GM12872 (cell line): ENCODE data around the gene AKR1B15.

Experiments
- TF ChIP-seq, protein P1 (sequence below): IDR thresholded peaks from 3 replicates; pipeline ENCODE4 v1.5.1; 2011; ENCODE audit warnings: low read depth, mild to moderate bottlenecking, low read length, moderate library complexity; ENCODE audit not compliant: insufficient read depth

The AKR1B15 gene

DNA sequence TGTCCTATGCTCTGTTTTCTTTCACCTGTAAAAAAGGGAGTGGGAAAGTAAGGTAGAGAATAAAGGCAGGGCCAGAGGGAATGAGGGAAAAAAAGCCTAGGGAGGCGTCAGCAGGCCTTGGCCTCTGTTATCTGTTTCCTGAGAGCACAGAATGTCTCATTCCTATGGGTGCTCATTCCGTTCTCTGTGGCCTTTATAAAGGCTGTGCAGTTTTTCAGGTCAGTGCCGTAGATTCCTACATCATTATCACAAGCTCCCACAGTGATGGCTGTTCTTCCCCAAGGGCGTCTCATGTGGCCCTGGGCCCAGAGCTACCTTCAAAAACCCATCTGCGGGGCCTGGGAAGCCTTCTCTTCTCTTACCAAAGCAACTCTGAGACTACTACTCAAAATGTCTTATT, 38.3 kb upstream of the AKR1B15 start:
- TF ChIP-seq, protein P1, sequence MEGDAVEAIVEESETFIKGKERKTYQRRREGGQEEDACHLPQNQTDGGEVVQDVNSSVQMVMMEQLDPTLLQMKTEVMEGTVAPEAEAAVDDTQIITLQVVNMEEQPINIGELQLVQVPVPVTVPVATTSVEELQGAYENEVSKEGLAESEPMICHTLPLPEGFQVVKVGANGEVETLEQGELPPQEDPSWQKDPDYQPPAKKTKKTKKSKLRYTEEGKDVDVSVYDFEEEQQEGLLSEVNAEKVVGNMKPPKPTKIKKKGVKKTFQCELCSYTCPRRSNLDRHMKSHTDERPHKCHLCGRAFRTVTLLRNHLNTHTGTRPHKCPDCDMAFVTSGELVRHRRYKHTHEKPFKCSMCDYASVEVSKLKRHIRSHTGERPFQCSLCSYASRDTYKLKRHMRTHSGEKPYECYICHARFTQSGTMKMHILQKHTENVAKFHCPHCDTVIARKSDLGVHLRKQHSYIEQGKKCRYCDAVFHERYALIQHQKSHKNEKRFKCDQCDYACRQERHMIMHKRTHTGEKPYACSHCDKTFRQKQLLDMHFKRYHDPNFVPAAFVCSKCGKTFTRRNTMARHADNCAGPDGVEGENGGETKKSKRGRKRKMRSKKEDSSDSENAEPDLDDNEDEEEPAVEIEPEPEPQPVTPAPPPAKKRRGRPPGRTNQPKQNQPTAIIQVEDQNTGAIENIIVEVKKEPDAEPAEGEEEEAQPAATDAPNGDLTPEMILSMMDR: no peak

- TF ChIP-seq, protein P1: no peak
These were observed 36.6 kb upstream of the AKR1B15 start for GRCh38 chr7:134512271-134512670.

- TF ChIP-seq, protein P1: peak; percentile 67
These were observed 35.6 kb upstream of the AKR1B15 start for GRCh38 chr7:134513169-134513752.

DNA sequence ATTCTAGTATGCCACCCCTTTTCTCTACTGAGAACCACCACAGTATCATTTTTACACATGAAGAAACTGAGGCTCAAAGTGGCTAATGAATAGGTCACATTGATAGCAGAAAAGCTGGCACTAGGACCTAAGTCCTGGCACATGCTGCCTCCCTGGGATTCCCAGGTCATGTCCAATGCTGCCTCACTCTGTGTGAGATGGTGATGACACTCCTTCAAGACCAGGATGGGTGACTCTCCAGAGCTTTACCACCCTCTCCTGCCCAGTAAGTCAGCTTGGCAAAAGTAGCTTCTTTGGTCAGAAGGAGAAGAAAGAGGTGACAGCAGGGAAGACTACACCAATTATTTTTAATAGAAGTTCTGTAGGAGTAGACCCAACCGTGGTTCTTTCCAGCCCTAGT, 34.8 kb upstream of the AKR1B15 start:
- TF ChIP-seq, protein P1: no peak

GRCh38 chr7:134514663-134515062, 34.2 kb upstream of the AKR1B15 start:
- TF ChIP-seq, protein P1: peak; percentile 61; the same call in 2 of the 3 replicates

- TF ChIP-seq, protein P1: no peak
These were observed 33.1 kb upstream of the AKR1B15 start for GRCh38 chr7:134515569-134516468.

GRCh38 chr7:134520130-134520529, 28.8 kb upstream of the AKR1B15 start:
- TF ChIP-seq, protein P1: no peak
